Measurements from ENCODE around the gene ZXDC.

ZXDC gene

DNA sequence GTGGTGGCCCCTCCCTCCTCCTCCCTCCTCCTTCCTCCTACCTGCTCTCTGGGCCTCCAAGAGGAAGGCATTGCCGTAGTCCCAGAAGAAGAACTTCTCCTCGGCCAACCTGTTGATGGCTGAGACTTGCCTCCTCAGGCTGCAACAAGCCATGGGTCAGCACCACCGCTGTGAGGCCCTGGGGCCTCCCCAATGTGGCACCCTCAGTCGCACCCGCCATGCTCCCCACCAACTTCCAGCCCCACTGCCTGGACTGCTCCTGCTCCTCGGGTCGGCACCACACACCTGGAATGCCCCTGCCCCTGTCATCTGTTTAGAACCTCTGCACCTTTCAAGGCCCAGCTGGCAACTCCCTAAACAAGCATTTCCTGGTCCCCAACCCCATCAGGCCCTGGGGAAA is 24.3 kb upstream of the ZXDC start:
- TF ChIP-seq, protein P1, sequence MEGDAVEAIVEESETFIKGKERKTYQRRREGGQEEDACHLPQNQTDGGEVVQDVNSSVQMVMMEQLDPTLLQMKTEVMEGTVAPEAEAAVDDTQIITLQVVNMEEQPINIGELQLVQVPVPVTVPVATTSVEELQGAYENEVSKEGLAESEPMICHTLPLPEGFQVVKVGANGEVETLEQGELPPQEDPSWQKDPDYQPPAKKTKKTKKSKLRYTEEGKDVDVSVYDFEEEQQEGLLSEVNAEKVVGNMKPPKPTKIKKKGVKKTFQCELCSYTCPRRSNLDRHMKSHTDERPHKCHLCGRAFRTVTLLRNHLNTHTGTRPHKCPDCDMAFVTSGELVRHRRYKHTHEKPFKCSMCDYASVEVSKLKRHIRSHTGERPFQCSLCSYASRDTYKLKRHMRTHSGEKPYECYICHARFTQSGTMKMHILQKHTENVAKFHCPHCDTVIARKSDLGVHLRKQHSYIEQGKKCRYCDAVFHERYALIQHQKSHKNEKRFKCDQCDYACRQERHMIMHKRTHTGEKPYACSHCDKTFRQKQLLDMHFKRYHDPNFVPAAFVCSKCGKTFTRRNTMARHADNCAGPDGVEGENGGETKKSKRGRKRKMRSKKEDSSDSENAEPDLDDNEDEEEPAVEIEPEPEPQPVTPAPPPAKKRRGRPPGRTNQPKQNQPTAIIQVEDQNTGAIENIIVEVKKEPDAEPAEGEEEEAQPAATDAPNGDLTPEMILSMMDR (IDR thresholded peaks at IDR 0.05), result no peak
- TF ChIP-seq ZFX (IDR thresholded peaks at IDR 0.05; ENCODE audit: borderline replicate concordance), result no peak
- H3K27ac ChIP-seq, result no peak overlapping the region

DNA sequence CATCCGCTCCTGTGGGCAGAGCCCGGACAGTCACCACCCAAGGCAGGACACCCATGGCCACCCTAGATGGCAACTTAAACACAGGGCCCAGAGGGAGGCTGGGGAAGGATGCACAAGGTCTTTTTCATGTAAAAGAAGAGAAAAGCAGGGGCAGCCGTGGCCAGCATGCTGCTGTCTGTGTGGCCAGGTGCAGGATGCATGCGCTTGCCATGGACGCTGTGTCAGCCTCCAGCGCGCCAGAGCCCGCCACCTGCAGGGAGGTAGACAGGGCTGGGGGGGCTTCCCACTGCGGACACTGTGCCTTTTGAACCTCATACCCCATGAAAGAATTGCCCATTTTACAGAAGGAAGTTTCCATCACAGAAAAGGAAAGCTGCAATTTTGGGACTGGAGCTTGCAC is 23.7 kb upstream of the ZXDC start:
- no peak overlapping the region for H3K27ac ChIP-seq
- TF ChIP-seq ZFX (IDR thresholded peaks at IDR 0.05; ENCODE audit: borderline replicate concordance), result no peak
- TF ChIP-seq, protein P1 (IDR thresholded peaks at IDR 0.05), result no peak

DNA sequence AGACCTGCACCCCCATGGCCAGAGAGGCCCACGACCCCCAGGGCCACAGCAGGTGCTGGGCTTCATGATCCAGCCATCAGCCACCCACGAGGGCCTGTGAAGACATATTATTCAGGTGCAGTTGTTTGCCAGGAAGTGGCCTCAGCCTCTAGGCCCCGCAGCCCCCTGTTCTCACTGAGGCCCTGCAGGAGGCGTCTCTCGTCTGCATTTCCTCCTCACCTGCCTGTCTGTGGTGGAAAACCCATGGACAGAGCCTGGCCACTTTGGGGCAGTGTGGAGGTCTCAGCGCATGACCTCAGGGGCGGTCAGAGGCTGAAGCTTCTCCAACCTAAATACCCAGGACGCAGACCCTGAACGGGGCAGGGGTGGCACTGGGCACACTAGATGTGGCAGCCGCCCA is 23.2 kb upstream of the ZXDC start:
- no peak for TF ChIP-seq ZFX (IDR thresholded peaks at IDR 0.05; ENCODE audit: borderline replicate concordance)
- TF ChIP-seq, protein P1 (IDR thresholded peaks at IDR 0.05), result no peak
- no peak overlapping the region for H3K27ac ChIP-seq

DNA sequence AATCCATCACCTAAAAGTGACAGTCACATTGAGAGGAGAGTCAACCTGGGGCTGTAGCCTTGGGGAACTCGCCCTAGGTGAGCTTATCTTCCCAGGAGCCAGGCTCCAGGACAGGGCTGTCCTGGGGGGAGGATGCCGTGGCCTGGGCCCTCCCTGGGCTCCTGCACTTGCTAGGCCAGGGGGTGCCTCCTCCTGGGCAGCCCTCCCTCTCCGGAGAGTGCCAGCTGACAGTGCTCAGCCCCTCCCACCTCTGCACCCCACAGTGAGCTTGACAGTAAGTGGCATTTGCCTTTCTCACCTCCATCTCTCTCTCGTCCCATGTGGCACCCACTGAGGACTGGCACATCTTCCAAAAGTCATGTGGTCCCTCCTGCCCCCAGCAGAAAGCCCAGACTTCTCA is 22.8 kb upstream of the ZXDC start:
- H3K27ac ChIP-seq, result no peak overlapping the region
- TF ChIP-seq, protein P1 (IDR thresholded peaks at IDR 0.05), result no peak
- TF ChIP-seq ZFX (IDR thresholded peaks at IDR 0.05; ENCODE audit: borderline replicate concordance), result no peak

DNA sequence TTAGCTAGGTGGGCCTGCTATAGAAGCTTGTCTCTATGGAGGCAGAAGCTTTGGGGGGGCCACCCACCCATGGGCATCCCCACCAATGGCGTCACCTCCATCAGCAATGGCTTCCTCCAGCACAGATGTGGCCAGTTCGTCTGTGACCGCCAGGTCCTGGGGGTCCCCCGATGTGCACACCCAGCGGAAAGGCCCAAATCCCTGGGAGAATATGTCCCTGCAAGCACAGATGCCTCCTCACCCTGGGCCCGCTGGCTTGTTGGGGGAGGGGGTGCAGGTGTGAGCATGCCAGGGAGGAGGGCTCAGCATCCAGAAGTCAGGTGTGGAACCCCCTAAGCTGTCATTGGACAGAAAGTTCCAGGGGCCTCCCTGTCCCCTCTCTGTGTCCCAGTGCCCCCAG is 22.3 kb upstream of the ZXDC start:
- no peak overlapping the region for H3K27ac ChIP-seq
- TF ChIP-seq ZFX (IDR thresholded peaks at IDR 0.05; ENCODE audit: borderline replicate concordance), result no peak
- TF ChIP-seq, protein P1 (IDR thresholded peaks at IDR 0.05), result no peak

DNA sequence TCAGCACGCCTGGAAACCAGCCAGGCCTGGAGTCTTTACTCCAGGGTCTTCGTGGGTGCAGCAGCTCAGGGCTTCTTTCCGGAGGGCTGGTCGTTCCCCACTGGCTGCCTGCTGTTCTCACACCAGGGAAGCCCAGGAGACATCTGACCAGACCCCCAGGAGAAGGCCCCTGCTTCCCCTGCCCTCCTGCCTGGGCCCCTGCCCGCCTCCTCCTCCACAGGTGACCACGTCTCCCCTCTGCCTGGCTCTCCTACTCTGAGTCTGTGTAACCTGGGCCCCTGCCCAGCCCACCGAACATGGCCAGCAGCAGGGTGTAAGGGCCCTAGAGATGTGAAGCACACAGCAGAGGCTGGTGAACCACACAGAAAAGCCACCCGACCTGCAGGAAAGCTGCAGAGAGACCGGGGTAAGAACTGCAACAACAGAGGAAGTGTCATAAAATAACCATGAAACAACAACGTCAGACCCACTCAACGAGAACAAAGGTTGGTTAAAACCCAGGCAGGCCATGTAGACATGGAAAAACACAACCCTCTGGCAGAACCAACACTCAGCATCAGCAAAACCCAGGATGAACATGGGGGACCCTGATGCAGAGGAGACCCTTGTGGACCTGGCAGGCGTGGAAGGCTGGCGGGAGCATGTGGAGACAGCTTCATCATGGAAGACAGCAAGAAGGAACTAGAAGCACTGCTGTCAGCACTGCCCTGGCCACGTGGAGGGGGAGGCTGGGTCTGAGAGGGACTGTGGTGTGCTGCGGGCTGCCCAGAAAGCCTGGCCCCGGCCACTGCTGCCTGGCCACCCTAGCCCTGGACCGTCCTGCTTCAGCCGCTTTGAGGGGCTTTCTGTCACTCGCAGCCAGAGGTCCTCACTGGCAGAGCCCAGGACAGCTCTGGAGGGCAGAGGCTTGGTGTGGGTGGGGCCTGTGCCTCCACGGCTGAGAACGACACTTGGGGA is 21.5 kb upstream of the ZXDC start:
- no peak for TF ChIP-seq ZFX (IDR thresholded peaks at IDR 0.05; ENCODE audit: borderline replicate concordance)
- TF ChIP-seq, protein P1 (IDR thresholded peaks at IDR 0.05), result no peak
- no peak overlapping the region for H3K27ac ChIP-seq

DNA sequence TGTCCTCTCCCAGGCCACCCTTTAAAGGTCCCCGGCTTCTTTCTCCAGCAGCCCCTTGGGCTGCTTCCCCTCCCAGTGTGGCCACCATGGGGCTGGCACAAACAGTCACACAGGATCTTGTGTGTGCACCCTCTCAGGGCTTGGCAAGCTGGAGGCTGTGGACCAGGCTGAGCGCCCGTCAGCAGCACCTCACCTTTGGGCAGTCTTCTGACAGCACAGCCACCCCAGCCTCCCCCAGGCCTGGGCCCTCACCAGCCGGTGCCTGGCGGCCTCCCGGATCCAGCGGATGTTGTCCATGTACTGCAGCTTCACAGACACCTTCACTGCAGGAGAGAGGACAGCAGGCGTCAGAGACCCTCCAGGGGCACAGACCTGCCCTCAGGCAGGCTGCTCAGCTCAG is 20.1 kb upstream of the ZXDC start:
- no peak for TF ChIP-seq ZFX (IDR thresholded peaks at IDR 0.05; ENCODE audit: borderline replicate concordance)
- TF ChIP-seq, protein P1 (IDR thresholded peaks at IDR 0.05), result no peak
- no peak overlapping the region for H3K27ac ChIP-seq

Measured in 22Rv1 (cell line).